ENCODE measurements around the gene GALP.
"Not testable (repeated sequence)": the region's sequence is repeated elsewhere in the genome, so short reads cannot be mapped to it uniquely, and the experiment has no call there.

Gene GALP

DNA sequence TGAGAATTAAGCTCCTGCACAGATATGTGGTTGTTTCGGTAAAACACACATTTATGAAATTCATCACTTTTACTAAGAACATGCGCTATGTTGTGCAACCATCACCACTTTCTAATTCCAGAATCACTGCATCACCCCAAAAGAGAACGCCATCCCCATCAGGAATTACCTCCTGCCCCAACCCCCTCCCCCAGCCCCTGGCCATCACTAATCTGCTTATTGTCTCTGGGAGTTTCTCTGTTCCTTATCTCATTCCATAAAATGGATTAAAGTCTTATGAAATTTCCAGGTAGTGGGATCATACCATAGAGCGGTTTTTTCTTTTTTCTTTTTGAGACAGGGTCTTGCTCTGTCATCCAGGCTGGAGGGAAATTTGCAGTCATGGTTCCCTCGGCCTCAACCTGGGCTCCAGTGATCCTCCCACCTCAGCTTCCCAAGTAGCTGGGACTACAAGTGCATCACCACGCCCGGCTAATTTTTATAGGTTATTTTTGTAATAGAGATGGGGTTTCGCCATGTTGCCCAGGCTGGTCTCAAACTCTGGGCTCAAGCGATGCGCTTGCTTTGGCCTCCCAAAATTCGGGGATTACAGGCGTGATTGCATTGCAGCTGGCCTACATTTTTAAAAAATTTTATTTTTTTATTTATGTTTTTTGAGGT lies 18.3 kb downstream of the GALP start:
- no peak for DNase-seq

DNA sequence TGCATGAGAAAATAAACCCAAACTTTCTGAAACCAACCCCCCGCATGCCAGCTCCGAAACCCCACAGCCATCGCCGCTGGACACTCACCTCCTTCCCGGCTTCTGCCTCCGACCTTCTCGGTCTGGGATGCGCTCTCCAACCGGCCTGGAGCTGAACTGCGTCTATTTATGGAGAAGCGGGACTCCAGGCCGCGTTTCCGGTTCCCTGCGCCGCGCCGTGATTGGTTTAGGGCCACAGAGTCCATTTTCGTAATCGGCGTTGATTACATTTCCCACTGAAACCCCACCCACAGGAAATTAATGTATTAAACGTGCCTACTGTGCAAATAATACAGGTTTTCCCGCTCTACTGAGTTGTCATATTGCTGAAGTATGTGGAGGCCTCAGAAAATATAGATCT lies 21.8 kb downstream of the GALP start, which contains the start of gene ZSCAN5B:
Gene ZSCAN5B, minus strand, starts transcription at position 138 of the 400 bp plus-strand sequence. CDS start 4,731 bp downstream, outside the sequence.
- not testable (repeated sequence) for DNase-seq

- no peak for DNase-seq
These were observed 23.9 kb downstream of the GALP start for GRCh38 chr19:56199687-56200086.

- no peak for DNase-seq
These were observed 26.2 kb downstream of the GALP start, which contains the start of gene ZSCAN5C for GRCh38 chr19:56201973-56202372. Gene ZSCAN5C (plus strand): TSS chr19:56202273. CDS start chr19:56205914, 3,641 bp downstream.

DNA sequence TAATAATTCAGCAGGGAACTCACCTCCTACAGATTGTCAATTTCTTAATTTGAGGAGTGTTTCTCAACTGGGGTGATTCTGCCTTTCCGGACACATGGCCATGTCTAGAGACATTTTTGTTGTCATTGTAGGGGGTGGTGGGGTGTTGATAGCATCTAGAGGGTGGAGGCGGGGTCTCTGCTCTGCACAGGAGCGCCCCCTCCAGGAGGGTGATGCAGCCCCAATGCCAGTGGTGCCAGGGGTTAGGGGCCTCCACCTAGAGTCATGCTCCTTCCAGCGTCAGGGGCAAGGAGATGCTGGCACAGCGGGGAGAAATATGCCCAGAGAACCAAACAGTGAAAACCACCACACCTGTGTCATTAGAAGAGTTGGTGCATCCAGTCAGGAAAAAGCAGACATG lies 31.8 kb downstream of the GALP start:
- not testable (repeated sequence) for DNase-seq

DNA sequence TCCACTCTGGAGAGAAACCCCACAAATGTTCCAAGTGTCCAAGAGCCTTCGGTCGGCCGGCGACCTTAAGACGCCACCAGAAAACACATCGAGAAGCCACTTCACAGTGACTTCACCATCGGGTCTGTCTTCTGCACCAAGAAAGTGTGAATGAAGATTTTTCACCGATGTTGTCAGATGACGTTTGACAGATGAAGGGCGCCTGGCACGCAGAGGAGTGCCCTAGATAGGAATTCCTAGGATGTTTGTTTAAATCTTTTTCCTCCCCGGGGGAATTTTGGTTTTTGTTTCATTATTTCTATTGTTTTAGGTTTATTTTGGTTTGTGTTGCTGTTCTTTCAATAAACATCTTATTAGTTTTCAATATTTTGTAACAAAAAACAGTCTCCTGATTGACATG lies 33.3 kb downstream of the GALP start:
- DNase-seq, result no peak

DNA sequence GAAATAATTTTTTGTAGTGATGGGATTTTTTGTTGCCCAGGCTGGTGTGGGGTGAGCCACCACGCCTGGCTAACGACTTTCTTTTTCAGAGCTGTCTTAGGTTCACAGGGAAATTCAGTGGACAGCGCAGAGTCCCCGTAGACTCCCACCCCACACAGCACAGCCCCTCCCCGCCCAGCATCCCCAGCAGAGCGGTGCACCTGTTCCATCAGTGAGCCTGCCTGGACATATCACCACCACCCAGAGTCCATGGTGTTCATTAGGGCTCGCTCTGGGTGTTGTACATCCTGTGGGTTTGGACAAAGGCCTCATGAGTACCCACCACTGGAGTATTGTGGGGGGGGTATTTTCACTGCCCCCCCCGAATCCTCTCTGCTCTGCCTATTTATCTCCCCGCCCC lies 34.2 kb downstream of the GALP start:
- not testable (repeated sequence) for DNase-seq

GRCh38 chr19:56211718-56212117 lies 35.9 kb downstream of the GALP start:
- DNase-seq, result no peak

GRCh38 chr19:56217039-56217949 lies 41.5 kb downstream of the GALP start:
- DNase-seq, result no peak

DNA sequence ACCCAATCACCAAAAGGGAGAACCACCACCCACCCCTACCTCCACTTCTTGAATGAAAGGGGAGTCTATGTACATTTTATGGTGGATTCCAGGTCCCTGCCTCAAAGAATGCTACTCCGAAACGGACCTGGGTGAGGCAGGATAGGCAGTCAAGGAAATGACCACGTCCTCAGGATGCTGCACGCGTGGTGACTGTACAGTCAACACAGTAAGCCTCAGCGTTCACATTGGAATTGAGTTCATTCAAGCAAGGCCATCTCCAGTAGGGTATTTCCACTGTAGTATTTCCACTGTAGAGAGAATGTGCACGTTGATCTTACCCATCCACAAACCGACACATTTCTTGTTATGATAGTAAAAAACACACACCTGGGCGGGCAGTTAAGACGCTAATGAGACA lies 43.2 kb downstream of the GALP start:
- no peak for DNase-seq

- DNase-seq, result not testable (repeated sequence)
These were observed 45.6 kb downstream of the GALP start for GRCh38 chr19:56221442-56221841.

- no peak for DNase-seq
These were observed 46.0 kb downstream of the GALP start for GRCh38 chr19:56221851-56222250.

GRCh38 chr19:56222901-56223300 lies 47.1 kb downstream of the GALP start:
- DNase-seq, result no peak

DNA sequence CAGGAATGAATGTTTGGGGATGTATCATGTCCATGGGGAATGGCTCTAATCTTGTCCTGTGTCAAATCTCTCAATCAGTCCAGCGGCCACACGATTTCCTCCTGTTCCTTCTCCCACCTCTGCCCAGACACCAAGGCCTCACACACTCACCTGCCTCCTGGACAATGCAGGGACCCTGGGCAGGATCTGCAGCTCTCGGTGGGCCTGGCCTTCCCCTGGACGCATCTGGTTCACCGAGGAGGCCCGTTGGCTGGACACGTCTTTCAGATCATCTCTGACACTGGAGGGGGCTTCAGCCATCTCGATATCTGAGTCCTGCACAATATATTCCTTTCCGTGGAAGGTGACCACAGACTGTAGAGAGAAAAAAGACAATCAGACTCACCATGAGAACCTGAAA lies 47.7 kb downstream of the GALP start:
- DNase-seq, result no peak

Measured in CD4-positive, alpha-beta T cell treated with Interferon gamma for 1 hour (primary cell).